LNCAP (cell line): ENCODE results near the gene HIVEP3.

Experiments
- CTCF ChIP-seq: fragments of 450-650 bp; IDR thresholded peaks from 2 replicates; pipeline ENCODE4 v1.5.1; 2017; ENCODE audit warnings: mild to moderate bottlenecking

Gene HIVEP3

DNA sequence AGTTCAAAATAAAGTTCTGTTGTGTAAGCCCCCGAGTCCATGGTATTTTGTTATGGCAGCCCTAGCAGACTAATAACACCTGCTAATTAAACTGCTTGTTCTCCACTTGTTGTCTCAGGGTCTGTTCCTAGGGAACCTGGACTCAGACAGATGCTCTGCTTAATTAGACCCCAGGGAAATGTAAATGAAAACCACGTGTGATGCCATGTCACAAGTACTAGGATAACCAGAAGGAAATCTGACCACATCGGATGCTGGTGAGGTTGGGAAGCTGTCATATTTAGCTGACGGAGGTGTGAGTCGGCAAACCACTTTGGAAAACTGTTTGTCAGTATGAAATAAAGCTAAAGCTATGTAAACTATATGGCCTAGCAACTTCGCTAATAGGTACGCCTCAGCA is 453.8 kb downstream of the HIVEP3 start:
- no peak for TF ChIP-seq CTCF

DNA sequence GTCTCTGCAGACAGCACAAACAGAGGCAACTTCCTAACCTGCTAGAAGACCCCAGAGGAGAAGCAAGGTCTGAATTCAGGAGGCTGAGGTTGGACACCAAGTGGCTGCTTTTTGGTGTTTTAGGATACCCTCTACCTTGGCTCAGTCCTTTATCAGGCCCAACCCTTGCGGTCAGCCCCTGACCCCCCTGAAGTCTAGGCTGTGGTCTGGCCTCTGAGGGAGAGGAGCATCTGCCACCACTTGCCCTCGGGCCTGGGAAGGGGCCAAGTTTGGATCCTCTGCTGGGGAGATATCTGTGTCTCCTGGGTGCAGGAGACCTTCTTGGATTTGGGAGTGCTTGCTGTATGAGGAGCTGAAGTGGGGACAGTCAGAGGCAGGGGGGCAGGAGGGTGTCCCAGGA is 455.2 kb downstream of the HIVEP3 start:
- no peak for TF ChIP-seq CTCF

- TF ChIP-seq CTCF = no peak
Measured at GRCh38 chr1:41462680-41463004, 456.1 kb downstream of the HIVEP3 start.

DNA sequence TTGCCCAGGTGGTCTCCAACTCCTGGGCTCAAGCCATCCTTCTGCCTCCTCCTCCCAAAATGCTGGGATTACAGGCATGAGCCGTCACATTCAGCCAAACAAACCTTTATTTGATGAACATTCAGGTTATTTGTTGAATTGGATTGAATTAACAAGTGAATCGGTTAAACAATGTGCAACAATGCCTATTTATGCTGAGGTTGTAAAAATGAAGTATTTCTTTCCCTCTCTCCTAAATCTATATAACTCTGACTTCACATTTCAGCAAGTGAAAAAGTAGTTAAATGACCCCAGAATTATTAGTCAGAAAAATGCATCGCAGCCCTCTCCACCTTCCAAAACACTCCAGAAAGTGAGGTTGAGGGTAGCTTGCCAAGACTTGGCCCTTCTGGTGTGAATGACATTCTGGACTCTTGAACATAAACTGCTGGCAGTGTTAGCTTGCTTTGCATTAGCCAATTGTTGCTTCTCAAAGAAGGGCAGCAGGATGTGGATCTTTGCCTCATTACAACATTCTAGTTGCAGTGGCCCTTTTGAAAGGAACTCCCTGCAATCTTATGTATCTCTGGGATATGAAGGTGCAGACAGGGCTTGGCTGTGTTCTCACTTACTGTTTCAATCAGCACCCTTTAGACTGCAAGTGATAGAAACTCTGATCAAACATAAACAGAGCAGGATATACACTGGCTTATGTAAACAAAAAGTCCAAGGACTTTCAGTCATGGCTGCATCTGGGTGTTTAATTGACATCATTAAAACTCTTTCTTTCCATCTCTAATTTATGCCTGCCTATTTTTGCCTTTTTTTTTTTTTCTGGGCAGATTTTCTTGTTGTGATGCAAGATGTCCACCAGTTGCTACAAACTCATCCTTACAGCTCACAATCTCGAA is 456.7 kb downstream of the HIVEP3 start:
- no peak for TF ChIP-seq CTCF

DNA sequence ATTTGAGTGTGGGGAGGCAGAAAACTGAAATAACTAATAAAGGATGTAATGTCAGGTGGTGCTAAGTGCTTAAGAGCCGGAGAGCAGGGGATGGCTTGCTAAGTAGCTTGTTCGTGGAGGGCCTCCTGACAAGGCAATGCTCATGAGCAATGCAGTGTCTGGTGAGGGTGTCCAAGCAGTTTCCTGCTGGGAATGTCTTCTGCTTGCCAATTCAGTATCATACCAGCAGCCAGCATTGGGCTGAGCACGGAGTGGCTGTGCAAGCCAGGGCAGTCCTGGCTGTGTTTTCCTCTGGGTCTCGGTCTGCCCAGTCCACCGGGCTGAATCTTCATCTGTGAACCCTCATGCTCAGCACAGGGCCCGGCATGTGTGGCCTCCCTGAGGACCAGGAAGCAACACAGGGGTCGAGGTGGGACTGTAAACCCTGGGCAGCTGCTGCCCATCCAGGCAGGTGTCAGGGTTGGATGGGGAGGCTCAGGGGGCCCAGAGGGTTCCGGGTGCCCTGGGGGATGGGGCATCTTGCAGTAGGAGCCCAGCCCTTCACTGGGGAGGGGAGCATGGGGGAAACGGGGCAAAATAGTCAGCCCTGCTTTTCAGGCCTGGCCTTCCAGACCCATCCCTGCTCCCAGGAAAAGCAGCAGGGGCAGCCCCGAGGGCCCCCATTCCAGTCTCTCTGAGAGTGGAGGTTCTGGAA is 461.7 kb downstream of the HIVEP3 start:
- no peak for TF ChIP-seq CTCF
